ENCODE measurements around the gene BACH1.
A peak's percentile ranks its signal among the peaks of the same experiment; 100 is the strongest.
"Not testable (repeated sequence)": the region's sequence is repeated elsewhere in the genome, so short reads cannot be mapped to it uniquely, and the experiment has no call there.

The BACH1 gene

GRCh38 chr21:29298348-29299045, at the start of gene BACH1:
Gene BACH1 (plus strand): TSS chr21:29298922. CDS start chr21:29321281, 22,359 bp downstream.
- peak; percentile 94 for DNase-seq

GRCh38 chr21:29249289-29249688, 49.4 kb upstream of the BACH1 start:
- DNase-seq = not testable (repeated sequence)

- no peak for DNase-seq
Observed at GRCh38 chr21:29250636-29251035, 48.1 kb upstream of the BACH1 start.

GRCh38 chr21:29253861-29254260, 44.9 kb upstream of the BACH1 start:
- DNase-seq = not testable (repeated sequence)

- no peak for DNase-seq
Observed at GRCh38 chr21:29254550-29254949, 44.2 kb upstream of the BACH1 start.

- DNase-seq = no peak
Observed at GRCh38 chr21:29256126-29256910, 42.4 kb upstream of the BACH1 start.

GRCh38 chr21:29257701-29258100, 41.0 kb upstream of the BACH1 start:
- no peak for DNase-seq

- DNase-seq = no peak
Observed at GRCh38 chr21:29258626-29259338, 39.9 kb upstream of the BACH1 start.

GRCh38 chr21:29260461-29260860, 38.3 kb upstream of the BACH1 start:
- no peak for DNase-seq

GRCh38 chr21:29261555-29262540, 36.9 kb upstream of the BACH1 start:
- no peak for DNase-seq

GRCh38 chr21:29264721-29265120, 34.0 kb upstream of the BACH1 start:
- DNase-seq = no peak

GRCh38 chr21:29265690-29266479, 32.8 kb upstream of the BACH1 start:
- no peak for DNase-seq

GRCh38 chr21:29267666-29268065, 31.1 kb upstream of the BACH1 start:
- DNase-seq = no peak

- DNase-seq = no peak
Observed at GRCh38 chr21:29271927-29272333, 26.8 kb upstream of the BACH1 start.

- no peak for DNase-seq
Observed at GRCh38 chr21:29277442-29277841, 21.3 kb upstream of the BACH1 start.

- no peak for DNase-seq
Observed at GRCh38 chr21:29279558-29279957, 19.2 kb upstream of the BACH1 start.

- DNase-seq = not testable (repeated sequence)
Observed at GRCh38 chr21:29281801-29282200, 16.9 kb upstream of the BACH1 start.

GRCh38 chr21:29287383-29287782, 11.3 kb upstream of the BACH1 start:
- no peak for DNase-seq

GRCh38 chr21:29288239-29288638, 10.5 kb upstream of the BACH1 start:
- DNase-seq = no peak

GRCh38 chr21:29289317-29289716, 9.4 kb upstream of the BACH1 start:
- DNase-seq = no peak

GRCh38 chr21:29290240-29290639, 8.5 kb upstream of the BACH1 start:
- DNase-seq = no peak

GRCh38 chr21:29293495-29293894, 5.2 kb upstream of the BACH1 start:
- no peak for DNase-seq
